ENCODE data around the gene GLI3. TPM values are rescaled to one million over a fixed set of nuclear protein-coding genes. Genes with fewer than 3 reads are reported as not detected.

The GLI3 gene
- total RNA-seq, 1 experiment from 2014 or later, result 45.0 TPM

GRCh38 chr7:42064534-42064933 is 172.5 kb downstream of the GLI3 start:
- Mint-ChIP-seq H3K27ac (peak overlapping the region in 1 of 3 experiments; percentile 95; a peak in 2 of 7 replicates), H3K9me3 (no peaks in the 10 kb centered on the region), H3K4me3 (0 out of 5 replicates have a peak overlapping the region, but pooled peaks of 1 of the 2 experiments have one; percentile 8), H3K4me1 (peaks cover 45 to 48% of the 10 kb centered on the region in 2 experiments), H3K27me3 (ENCODE audit: low read depth) (no peaks in the 10 kb centered on the region; the same call in 1 of the 2 replicates), H3K36me3 (ENCODE audit: insufficient read depth in 1 of 3, low read depth in 3 of 3) (no peaks in the 10 kb centered on the region)
- H2BK15ac ChIP-seq (ENCODE audit: low read depth, low read length), result no peak overlapping the region
- no peak for TF ChIP-seq CTCF (conservative IDR thresholded peaks at IDR 0.05)
- no peak overlapping the region for H2AFZ ChIP-seq (ENCODE audit: low read length)
- H3K23ac ChIP-seq (ENCODE audit: insufficient read length, low read depth, low read length), result no peak overlapping the region
- H2BK120ac ChIP-seq (ENCODE audit: low read depth, low read length, poor library complexity, severe bottlenecking), result no peak overlapping the region
- H3K79me2 ChIP-seq (ENCODE audit: insufficient read depth, low read length), result no peaks in the 10 kb centered on the region
- H4K91ac ChIP-seq (ENCODE audit: insufficient read length, low read depth, low read length), result no peak overlapping the region
- H3K79me1 ChIP-seq (ENCODE audit: insufficient read depth, low read depth, low read length, poor library complexity, severe bottlenecking), result no peaks in the 10 kb centered on the region
- no peak overlapping the region for H3K27ac ChIP-seq (ENCODE audit: insufficient read length, low read depth, low read length)
- no peaks in the 10 kb centered on the region for H3K23me2 ChIP-seq (ENCODE audit: insufficient read length, low read depth, low read length, poor library complexity, severe bottlenecking)
- H4K8ac ChIP-seq (replicated peaks; ENCODE audit: insufficient read length, low read depth, low read length), result no peak overlapping the region
- peaks cover 11% of the 10 kb centered on the region; the same call in 1 of the 2 replicates for H3K4me1 ChIP-seq (ENCODE audit: insufficient read depth, low read length)
- H2BK12ac ChIP-seq (ENCODE audit: insufficient read length, low read depth, low read length), result no peak overlapping the region
- no peaks in the 10 kb centered on the region for H3K9me3 ChIP-seq (ENCODE audit: control insufficient read depth, low read depth, low read length)
- H3K18ac ChIP-seq (ENCODE audit: insufficient read length, low read depth, low read length), result no peak overlapping the region
- H2BK20ac ChIP-seq (ENCODE audit: low read depth, low read length, poor library complexity, severe bottlenecking), result no peak overlapping the region
- H3K9ac ChIP-seq (ENCODE audit: extremely low read depth, insufficient read length, low read length), result no peak overlapping the region
- no peak overlapping the region for H2AK5ac ChIP-seq (ENCODE audit: insufficient read length, low read length)
- H3T11ph ChIP-seq (ENCODE audit: low read length), result no peak overlapping the region
- no CpG with 5 or more reads among the region's 2 CpGs for WGBS (ENCODE audit: extremely low coverage, insufficient read length, low lambda C conversion rate)
- no peak overlapping the region for H3K14ac ChIP-seq (ENCODE audit: insufficient read depth, low read length)
- no peak overlapping the region for H2BK5ac ChIP-seq (ENCODE audit: insufficient read length, low read length)
- no peak overlapping the region for H4K5ac ChIP-seq (ENCODE audit: insufficient read length, low read depth, low read length)
- H3K4me2 ChIP-seq (ENCODE audit: insufficient read depth, insufficient read length, low read length), result no peak overlapping the region
- no peak overlapping the region for H3K4ac ChIP-seq (ENCODE audit: low read depth, low read length)
- DNase-seq, result no peak
- no peaks in the 10 kb centered on the region; the same call in 1 of the 2 replicates for H3K27me3 ChIP-seq (ENCODE audit: insufficient read depth, low read length)
- no peak overlapping the region for H3K56ac ChIP-seq (ENCODE audit: insufficient read length, low read depth, low read length)
- H4K20me1 ChIP-seq (ENCODE audit: control insufficient read depth, insufficient read depth, insufficient read length), result no peaks in the 10 kb centered on the region
